HG02798 (cell line): ENCODE results near the gene PKP3.
"Not testable (repeated sequence)": the region's sequence is repeated elsewhere in the genome, so short reads cannot be mapped to it uniquely, and the experiment has no call there.

Source experiments
- ATAC-seq: cut with Tn5 transposase; IDR thresholded peaks from one replicate; pipeline ENCODE4 v1.9.1; 2021; ENCODE audit warnings: mild to moderate bottlenecking; ENCODE audit not compliant: unreplicated experiment, poor library complexity

The PKP3 gene

GRCh38 chr11:408154-409007 lies 14.4 kb downstream of the PKP3 start:
- no peak for ATAC-seq

DNA sequence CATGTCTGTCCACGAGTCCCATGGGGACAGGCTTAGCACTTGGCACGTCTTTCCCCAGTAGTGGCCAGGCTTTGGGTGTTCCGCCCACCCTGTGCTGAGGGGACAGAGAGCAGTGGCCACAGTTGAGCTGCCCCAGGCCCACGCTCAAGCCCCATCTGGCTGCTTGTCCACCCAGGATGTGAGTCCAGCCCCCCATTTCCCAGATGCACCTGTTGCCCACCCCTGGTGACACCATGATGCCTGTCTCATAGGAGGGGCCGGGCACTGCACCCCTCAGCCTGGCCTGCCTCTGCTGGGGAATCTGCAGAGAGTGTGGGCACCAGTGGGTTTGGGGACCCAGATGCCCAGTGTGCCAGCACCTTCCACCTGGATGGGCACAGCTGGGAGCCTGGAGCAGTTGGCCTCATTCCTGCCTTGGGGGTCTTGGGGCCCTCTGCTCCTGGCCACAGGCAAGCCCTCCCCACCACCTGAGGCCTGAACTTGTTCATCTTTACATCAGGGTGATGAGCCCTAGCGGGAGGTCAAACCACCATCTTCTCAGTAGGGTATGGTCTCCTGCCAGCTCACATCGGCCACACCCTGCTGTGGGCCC lies 15.1 kb downstream of the PKP3 start:
- ATAC-seq = no peak

DNA sequence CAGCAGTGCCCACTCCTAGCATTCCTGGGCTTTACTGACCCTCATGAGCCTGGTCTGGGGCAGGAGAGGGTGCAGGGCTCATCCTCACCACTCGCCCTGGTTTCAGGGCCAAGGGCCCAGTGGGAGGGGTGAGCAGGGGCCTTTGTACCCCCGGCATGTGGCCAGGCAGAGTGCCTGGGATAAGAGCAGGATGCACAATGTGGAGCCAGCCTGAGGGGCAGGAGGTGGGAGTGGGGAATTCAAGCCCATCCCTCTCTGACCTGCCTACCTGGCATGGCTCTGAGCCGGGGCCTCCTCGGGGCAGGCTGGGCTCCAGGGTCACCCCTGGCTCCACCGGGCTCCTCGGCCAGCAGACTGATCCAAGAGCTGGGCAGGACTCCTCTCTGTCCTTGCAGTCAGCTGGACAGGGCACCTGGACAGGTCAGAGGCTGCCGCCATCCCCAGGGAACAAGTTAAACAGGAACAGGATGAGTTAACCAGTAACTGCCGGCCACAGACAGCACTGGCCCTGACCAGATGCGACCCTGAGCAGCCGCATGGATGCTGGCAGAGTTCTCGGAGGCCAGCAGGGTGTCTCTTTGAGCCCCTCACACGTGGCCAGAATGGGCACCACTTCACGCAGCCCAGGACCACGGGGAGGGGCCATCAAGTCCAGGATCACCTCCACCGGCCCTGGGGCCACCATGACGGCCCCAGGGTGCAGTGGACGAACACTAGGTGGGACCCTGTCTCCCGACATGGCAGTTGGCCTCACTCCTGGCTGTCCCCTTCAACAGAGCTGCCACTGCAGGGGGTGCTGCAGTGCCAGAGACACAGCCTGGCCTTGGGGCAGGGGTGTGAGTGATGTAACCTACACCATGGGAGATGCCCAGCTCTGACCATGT lies 15.8 kb downstream of the PKP3 start:
- no peak for ATAC-seq

DNA sequence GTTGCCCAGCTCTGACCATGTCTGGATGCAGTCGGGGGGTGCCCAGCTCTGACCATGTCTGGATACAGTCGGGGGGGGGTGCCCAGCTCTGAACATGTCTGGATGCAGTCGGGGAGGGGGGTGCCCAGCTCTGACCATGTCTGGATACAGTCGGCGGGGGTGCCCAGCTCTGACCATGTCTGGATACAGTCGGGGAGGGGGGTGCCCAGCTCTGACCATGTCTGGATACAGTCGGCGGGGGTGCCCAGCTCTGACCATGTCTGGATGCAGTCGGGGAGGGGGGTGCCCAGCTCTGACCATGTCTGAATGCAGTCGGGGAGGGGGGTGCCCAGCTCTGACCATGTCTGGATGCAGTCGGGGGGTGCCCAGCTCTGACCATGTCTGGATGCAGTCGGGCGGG lies 16.7 kb downstream of the PKP3 start:
- ATAC-seq = not testable (repeated sequence)

DNA sequence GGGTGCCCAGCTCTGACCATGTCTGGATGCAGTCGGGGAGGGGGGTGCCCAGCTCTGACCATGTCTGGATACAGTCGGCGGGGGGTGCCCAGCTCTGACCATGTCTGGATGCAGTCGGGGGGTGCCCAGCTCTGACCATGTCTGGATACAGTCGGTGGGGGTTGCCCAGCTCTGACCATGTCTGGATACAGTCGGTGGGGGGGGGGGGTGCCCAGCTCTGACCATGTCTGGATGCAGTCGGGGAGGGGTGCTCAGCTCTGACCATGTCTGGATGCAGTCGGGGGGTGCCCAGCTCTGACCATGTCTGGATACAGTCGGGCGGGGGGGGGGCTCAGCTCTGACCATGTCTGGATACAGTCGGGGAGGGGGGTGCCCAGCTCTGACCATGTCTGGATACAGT lies 17.5 kb downstream of the PKP3 start:
- not testable (repeated sequence) for ATAC-seq

DNA sequence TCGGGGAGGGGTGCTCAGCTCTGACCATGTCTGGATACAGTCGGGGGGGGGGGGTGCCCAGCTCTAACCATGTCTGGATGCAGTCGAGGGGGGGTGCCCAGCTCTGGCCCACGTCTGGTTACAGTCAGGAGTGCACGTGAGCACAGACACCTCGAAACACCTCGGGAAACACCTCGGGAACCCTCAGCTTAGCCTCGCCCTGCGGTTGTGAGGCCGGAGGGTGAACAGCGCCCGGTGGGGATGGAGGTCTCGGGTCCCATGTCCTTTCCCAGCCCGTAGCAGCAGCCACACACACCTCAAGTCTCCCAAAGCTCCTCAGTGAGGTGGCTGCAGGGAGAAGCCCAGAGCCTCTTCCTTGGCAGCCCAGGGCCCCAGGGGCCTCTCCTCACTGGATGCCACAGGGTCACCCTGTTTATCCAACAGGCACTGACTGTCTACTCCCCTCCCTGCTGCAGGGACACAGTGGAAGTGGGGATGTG lies 18.7 kb downstream of the PKP3 start:
- no peak for ATAC-seq

DNA sequence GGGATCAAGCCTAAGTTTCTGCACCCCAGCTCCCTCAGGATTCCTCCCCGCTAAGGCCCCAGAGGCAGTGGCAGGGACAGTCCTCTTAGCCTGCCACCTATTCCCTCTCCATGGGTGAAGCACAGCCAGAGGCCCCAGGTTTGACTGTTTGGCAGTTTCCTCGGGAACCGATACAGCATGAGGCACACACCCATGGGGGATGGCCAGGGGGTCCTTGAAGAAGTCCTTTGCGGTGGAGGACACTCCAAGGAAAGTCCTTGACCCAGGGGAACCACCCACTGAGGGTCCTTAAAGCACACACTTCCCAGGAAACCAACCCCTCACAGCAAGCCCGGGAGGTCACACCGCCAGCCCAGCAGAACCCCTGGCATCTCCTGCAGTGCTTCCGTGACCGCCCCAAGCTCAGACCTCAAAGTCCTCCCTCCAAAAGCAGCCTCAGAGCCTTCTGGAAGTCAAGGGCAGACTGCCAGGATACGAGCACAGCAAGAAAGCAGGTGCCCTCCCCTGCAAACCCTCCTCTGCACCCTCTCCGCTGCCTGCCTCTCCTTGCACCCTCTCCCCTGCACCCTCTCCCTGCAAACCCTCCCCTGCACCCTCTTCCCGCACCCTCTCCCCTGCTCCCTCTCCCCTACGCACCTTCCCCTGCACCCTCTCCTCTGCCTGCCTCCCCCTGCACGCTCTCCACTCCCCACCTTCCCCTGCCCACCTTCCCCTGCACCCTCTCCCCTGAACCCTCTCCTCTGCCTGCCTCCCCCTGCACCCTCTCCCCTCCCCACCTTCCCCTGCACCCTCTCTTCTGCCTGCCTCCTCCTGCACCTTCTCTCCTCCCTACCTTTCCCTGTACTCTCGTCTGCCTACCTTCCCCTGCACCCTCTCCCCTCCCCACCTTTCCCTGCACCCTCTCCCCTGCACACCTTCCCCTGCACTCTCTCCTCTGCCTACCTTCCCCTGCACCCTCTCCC lies 19.4 kb downstream of the PKP3 start:
- ATAC-seq = no peak

DNA sequence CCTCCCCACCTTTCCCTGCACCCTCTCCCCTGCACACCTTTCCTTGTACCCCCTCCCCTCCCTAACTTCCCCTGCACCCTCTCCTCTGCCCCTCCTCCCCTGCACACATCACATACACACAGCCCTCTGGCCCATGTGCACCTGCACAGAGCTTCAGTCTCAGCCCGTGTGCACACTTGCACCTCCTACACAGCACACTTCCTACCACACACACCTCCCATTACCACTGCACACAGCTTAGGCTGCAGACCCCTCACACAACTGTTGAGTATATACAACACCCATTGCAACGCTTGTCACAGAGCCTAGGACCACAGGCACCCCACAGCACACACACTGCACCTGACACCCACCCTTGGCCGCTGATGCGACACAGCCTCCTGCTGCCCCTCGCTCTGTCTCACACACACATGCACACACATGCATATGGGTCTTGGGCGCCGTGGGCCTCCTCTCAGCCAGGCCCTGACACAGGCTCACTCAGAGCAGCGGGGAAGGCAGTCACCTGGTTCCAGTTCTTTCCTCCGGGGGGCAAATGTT lies 20.4 kb downstream of the PKP3 start:
- ATAC-seq = no peak

DNA sequence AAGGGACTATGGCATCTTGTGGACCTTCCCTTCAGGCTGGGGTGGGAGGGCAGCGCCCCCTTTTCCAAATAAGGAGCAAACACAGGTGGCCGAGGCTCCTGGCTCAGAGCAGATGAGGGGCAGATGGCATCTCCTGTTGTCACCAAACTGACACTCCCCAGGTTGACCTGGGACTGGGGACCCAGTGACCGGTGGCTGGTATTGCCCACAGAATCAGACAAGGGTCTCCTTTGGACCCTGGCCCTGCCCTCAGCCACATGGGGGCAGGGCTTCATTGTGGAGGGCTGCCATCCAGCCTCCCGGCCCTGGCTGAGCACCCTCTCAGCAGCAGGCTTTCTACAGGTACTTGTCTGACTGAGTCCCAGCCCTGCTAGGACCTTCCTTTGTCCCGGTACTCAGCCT lies 21.6 kb downstream of the PKP3 start:
- no peak for ATAC-seq

DNA sequence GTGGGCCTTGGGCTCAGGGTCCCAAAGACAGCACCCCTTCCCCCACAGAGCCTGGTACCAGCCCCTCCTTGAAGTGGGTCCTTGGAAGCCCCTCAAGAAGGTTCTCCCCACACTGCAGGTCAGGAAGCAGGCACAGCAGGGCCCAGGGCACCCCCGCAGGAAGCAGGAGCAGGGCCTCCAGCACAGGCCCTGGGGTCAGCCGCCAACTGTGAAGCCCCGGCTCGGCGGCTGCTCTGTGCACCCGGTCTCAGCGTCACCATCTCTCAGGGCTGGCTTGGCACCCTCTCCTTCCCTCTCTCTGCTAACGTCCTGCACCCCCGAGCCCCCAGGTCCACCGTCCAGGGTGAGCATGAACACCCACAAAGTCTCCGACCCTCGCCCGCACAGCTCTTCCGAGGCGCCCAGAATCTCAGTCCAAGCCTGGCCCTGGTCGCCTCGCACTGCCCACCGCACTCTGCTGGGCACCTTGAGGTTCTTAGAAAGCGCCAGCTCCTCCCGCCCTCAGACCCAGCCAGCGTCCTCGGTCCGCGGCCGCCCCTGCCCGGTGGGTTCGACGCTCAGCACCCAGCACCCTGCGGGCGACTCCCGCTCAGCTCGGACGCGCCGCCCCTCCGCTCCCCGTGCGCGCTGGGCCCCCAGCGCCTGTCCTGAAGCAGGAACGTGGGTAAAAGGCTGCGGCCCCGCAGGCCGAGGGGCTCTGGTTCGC lies 22.2 kb downstream of the PKP3 start:
- no peak for ATAC-seq

- no peak for ATAC-seq
Observed at GRCh38 chr11:416757-417621, 23.0 kb downstream of the PKP3 start.

DNA sequence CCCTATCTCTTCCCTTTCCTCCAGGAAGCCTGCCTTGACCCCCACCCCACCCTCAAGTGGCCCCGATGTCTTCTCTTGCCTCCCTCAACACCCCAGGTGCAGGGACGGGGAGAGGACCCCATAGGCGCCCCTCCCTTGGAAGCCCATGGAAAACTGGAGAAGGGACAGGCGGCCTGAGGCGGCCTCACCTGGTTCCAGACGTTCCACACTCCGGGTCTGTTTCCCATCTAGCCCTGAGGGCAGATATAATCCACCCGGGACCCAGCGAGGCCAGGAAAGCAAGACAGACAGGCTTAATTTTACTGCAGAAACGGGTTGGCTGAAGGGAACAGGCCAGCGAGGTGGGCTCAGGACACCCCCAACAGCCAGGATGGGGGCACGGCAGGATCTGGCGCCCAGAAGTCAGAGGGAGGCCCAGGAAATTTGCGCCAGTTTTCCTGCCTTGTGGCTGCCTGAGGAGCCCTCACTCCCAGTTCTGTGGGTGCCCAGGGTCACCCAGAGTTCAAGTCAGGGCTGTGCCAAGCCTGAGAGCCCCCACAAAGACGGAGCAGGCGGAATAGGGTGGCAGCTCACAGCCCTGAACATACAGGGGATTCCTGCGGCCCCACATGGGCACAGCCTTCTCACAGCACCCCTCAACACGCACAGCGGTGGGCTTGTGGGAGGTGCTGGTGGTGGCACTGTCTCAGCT lies 23.8 kb downstream of the PKP3 start:
- no peak for ATAC-seq

DNA sequence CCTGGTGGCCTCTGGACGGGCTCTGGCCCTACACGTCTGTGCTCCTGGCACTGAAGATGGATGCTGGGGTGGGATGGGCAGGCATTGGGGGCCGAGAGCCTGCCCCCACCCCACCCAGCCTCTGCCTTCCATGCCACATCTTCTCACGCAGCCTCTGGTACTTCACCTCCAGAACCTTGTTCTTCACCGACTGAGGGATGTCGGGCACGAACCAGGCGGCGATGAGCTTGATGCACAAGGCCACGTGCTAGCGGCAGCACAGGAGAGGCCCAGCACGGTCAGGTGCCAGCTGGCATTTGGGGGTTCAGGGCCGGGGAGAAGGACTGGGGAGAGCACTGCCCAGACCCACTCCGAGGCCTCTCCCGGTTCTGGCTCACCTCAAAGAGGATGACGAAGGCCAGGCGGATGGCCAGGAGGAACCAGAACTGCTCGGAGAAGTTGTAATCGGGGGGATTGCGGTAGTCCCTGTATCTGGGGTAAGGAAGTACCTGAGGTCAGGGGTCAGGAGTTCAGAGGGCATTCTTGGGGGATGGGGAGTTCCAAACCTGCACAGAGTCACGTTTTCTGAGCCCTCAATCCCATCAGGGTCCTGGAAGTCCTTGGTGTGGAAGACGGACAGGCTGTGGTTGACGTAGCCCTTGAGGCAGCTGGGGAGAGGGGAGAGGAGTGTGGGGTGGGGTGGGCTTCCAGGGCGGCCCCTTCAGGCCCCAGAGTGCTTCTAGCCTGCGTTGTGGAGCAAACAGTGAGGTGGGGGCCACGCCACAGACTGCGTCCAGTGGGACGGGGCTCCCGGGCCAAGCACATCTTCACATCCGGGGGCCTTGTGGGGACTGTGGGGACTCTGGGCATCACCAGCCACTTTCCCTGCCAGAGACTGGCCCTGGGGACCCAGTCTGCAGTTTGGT lies 24.6 kb downstream of the PKP3 start:
- ATAC-seq = no peak

DNA sequence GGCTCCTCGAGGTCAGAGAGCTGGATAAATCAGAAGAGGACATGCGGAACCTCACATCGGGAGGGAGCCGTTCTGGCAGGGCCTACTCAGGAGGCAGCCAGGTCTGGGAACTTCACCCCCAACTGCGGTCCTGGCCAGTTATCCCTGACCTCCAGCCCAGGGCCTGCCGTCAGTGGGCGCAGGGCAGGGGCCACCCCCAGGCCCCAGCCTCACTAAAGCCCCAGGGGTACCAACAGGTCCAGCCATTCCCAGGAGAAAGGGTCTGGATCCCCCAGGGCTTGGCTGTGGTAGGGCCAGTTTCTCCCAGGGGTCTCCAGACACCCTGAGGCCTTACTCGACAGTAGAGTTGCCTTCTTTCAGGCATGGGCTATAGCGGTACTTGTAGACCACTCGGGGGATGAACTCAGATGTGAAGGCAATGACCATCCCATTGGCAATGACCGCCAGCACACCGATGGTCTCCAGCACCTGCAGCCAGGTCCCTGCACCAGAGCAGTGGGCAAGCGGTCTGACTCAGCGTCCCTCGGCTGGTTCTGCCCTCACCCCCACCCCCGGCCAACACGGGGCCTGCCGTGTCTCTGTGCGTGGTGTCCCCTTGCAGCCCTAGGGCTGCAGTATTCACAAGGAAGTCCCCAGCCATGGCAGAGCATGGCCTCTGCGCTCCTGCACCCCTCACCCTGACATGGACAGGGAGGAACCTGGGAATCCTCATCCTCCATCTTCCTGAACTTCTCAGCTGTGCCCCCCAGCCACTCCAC lies 25.4 kb downstream of the PKP3 start:
- no peak for ATAC-seq

GRCh38 chr11:420054-420910 lies 26.3 kb downstream of the PKP3 start:
- no peak for ATAC-seq
